Measurements from ENCODE around the gene TMEM72. TPM values are rescaled to one million over a fixed set of nuclear protein-coding genes. Genes with fewer than 3 reads are reported as not detected.

TMEM72 gene
- total RNA-seq, 1 experiment from 2014 or later, result not detected

GRCh38 chr10:44985175-44985681 is 74.1 kb downstream of the TMEM72 start:
- H3K14ac ChIP-seq (ENCODE audit: insufficient read depth, low read length), result no peak overlapping the region
- H3K36me3 Mint-ChIP-seq (ENCODE audit: insufficient read depth in 1 of 3, low read depth in 3 of 3), result peaks cover 4 to 9% (median 8%) of the 10 kb centered on the region in 3 experiments; a peak in 5 of 7 replicates

More at GRCh38 chr10:44985175-44985681, 74.1 kb downstream of the TMEM72 start:
- no peak overlapping the region for H3K18ac ChIP-seq (ENCODE audit: insufficient read length, low read depth, low read length)
- no peak overlapping the region for H3K56ac ChIP-seq (ENCODE audit: insufficient read length, low read depth, low read length)
- no peak for DNase-seq
- Mint-ChIP-seq H3K9me3 (no peaks in the 10 kb centered on the region; a peak in 2 of 5 replicates), H3K4me3 (no peak overlapping the region), H3K27ac (no peak overlapping the region), H3K4me1 (peaks cover 63 to 67% of the 10 kb centered on the region in 2 experiments), H3K27me3 (ENCODE audit: low read depth) (peaks cover 3% of the 10 kb centered on the region)
- H2AK5ac ChIP-seq (ENCODE audit: insufficient read length, low read length), result no peak overlapping the region
- TF ChIP-seq CTCF (conservative IDR thresholded peaks at IDR 0.05), result no peak
- no peaks in the 10 kb centered on the region for H3K79me2 ChIP-seq (ENCODE audit: insufficient read depth, low read length)
- no peak overlapping the region for H3K27ac ChIP-seq (ENCODE audit: insufficient read length, low read depth, low read length)
- no peaks in the 10 kb centered on the region for H3K27me3 ChIP-seq (ENCODE audit: insufficient read depth, low read length)
- H3K4me2 ChIP-seq (ENCODE audit: insufficient read depth, insufficient read length, low read length), result no peak overlapping the region
- no peak overlapping the region for H2BK5ac ChIP-seq (ENCODE audit: insufficient read length, low read length)
- no peak overlapping the region for H2AFZ ChIP-seq (ENCODE audit: low read length)
- H4K20me1 ChIP-seq (ENCODE audit: control insufficient read depth, insufficient read depth, insufficient read length), result no peaks in the 10 kb centered on the region
- no peak overlapping the region for H4K8ac ChIP-seq (replicated peaks; ENCODE audit: insufficient read length, low read depth, low read length)
- no peak overlapping the region for H2BK20ac ChIP-seq (ENCODE audit: low read depth, low read length, poor library complexity, severe bottlenecking)
- H3K9ac ChIP-seq (ENCODE audit: extremely low read depth, insufficient read length, low read length), result no peak overlapping the region
- no peak overlapping the region for H2BK120ac ChIP-seq (ENCODE audit: low read depth, low read length, poor library complexity, severe bottlenecking)
- no peak overlapping the region for H3K4ac ChIP-seq (ENCODE audit: low read depth, low read length)
- H3K4me1 ChIP-seq (ENCODE audit: insufficient read depth, low read length), result peaks cover 12% of the 10 kb centered on the region; the same call in 1 of the 2 replicates
- no peak overlapping the region for H3T11ph ChIP-seq (ENCODE audit: low read length)
- no peak overlapping the region for H2BK15ac ChIP-seq (ENCODE audit: low read depth, low read length)
- H3K9me3 ChIP-seq (ENCODE audit: control insufficient read depth, low read depth, low read length), result no peaks in the 10 kb centered on the region
- no peak overlapping the region for H3K23ac ChIP-seq (ENCODE audit: insufficient read length, low read depth, low read length)
- no peaks in the 10 kb centered on the region for H3K79me1 ChIP-seq (ENCODE audit: insufficient read depth, low read depth, low read length, poor library complexity, severe bottlenecking)
- no peak overlapping the region for H4K91ac ChIP-seq (ENCODE audit: insufficient read length, low read depth, low read length)
- H2BK12ac ChIP-seq (ENCODE audit: insufficient read length, low read depth, low read length), result no peak overlapping the region
- no peak overlapping the region for H4K5ac ChIP-seq (ENCODE audit: insufficient read length, low read depth, low read length)
- no peaks in the 10 kb centered on the region for H3K23me2 ChIP-seq (ENCODE audit: insufficient read length, low read depth, low read length, poor library complexity, severe bottlenecking)
- WGBS (ENCODE audit: extremely low coverage, insufficient read length, low lambda C conversion rate), result no CpG with 5 or more reads among the region's 9 CpGs

Data from H9 (cell line).